Measurements from ENCODE around the gene MED25.

GRCh38 chr19:49807058-49807903 is 10.8 kb upstream of the MED25 start:
- no peak for TF ChIP-seq POLR2A (IDR thresholded peaks at IDR 0.05)
- no peak for TF ChIP-seq POLR2AphosphoS5 (IDR thresholded peaks at IDR 0.05)
